GM12801 (cell line): ENCODE results near the gene FBXW4.

Experiments
- CTCF ChIP-seq: IDR thresholded peaks from one replicate; pipeline ENCODE4 v1.5.1; 2011; ENCODE audit warnings: control low read depth; ENCODE audit not compliant: insufficient read length; ENCODE audit errors: extremely low read depth

Gene FBXW4

GRCh38 chr10:101694674-101695403 is at the start of gene FBXW4:
FBXW4 (minus strand) TSS chr10:101695170; CDS start chr10:101695105, 65 bp downstream.
- TF ChIP-seq CTCF, result no peak

- TF ChIP-seq CTCF, result no peak
These were observed 49.3 kb upstream of the FBXW4 start for GRCh38 chr10:101744267-101744666.

DNA sequence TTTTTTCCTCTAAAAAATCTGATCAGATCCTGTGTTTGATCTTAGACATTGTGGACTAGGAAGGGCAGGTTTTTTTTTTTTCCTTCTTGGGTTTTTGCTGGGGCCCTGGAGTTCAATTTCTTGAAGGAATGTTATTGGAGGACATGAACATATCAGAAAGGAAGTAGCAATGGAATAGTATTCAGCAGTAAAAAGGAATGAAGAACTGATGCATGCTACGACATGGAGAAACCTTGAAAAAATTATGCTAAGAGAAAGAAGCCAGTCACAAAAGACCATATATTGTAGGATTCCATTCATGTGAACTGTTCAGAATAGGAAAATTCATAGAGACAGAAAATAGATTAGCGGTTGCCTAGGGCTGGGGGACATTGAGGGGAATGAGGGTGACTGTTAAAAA is 47.0 kb upstream of the FBXW4 start:
- no peak for TF ChIP-seq CTCF

GRCh38 chr10:101736666-101737065 is 41.7 kb upstream of the FBXW4 start:
- TF ChIP-seq CTCF, result no peak

- TF ChIP-seq CTCF, result no peak
These were observed 37.1 kb upstream of the FBXW4 start for GRCh38 chr10:101732096-101732495.

DNA sequence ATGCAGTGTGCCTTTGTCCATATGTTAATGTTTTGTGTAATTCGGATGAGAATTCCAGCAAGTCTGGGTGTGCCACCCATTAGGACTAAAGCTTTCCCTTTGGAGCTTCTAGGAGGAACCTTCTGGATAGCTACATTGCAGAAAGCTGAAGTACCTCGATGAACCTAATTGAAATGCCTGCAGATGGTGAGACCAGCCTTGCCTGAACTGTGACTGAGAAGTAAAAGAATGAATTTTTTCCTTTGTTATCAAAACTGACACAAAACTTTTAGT is 31.1 kb upstream of the FBXW4 start:
- TF ChIP-seq CTCF, result no peak

DNA sequence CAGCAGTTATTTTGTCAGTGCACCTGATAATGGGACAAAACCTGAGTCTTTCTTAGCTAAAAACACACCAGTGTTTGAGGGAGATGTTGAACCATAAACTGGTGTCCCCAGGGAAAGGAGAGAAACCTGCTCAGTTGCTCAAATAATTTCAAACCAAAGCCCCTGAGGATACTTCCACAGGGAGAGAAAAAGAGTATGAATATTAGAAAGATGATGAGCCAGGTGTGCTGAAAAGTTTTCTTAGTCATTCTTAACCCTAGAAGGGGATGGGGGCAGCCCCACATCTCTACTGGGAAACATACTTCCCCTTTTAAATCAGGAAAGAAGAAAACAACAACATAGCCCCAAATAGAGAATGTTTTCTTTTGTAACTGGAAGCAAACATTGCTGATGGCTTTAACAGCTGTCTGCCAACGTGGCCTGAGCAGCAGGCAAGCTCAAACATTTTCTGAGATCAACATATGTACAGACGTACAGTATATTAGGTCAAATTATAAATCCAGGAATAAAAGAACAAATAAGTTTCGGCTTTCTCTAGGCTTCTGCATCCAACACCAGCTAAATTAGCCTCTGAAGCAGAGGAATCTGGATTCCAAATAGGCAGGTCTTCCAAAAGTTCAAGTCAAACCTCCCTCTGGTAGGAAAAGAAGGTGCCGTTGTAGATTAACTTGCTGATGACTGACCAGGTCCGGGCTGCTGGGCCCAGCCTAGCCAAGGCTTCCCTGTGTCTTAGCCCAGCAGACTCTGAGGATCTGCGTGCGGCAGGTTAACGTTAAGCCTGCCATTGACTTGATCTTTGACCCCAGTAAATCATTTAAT is 30.5 kb upstream of the FBXW4 start:
- no peak for TF ChIP-seq CTCF
